GM12892 (cell line): ENCODE measurements around the gene RIC3.

Source experiments
- POLR2A ChIP-seq: IDR thresholded peaks from 2 replicates; pipeline ENCODE4 v1.6.1; 2011; ENCODE audit warnings: low read depth, low read length, control low read depth
- POLR2AphosphoS5 ChIP-seq: IDR thresholded peaks from 2 replicates; pipeline ENCODE4 v1.6.1; 2011; ENCODE audit warnings: low read depth, low read length, control low read depth

GRCh38 chr11:8111636-8112035 lies 57.2 kb downstream of the RIC3 start:
- TF ChIP-seq POLR2A = no peak
- TF ChIP-seq POLR2AphosphoS5 = no peak
